KOPT-K1 (cell line): ENCODE results near the gene PADI6.

Source experiments
- H3K27ac ChIP-seq: fragments of 200-600 bp; sonication (generic); 2 replicates; pipeline ENCODE4 v1.5.1; 2016; ENCODE audit warnings: antibody characterized with exemption, mild to moderate bottlenecking, low read depth, low read length; ENCODE audit not compliant: poor library complexity, severe bottlenecking
- H3K36me3 ChIP-seq: fragments of 200-600 bp; sonication (generic); 2 replicates; pipeline ENCODE4 v1.5.1; 2017; ENCODE audit warnings: antibody characterized with exemption, mild to moderate bottlenecking, low read length, moderate library complexity; ENCODE audit not compliant: insufficient read depth
- H3K9me3 ChIP-seq: fragments of 200-600 bp; sonication (generic); 2 replicates; pipeline ENCODE4 v1.5.1; 2017; ENCODE audit warnings: antibody characterized with exemption, low read length, mild to moderate bottlenecking; ENCODE audit not compliant: insufficient read depth, poor library complexity, severe bottlenecking

The PADI6 gene

DNA sequence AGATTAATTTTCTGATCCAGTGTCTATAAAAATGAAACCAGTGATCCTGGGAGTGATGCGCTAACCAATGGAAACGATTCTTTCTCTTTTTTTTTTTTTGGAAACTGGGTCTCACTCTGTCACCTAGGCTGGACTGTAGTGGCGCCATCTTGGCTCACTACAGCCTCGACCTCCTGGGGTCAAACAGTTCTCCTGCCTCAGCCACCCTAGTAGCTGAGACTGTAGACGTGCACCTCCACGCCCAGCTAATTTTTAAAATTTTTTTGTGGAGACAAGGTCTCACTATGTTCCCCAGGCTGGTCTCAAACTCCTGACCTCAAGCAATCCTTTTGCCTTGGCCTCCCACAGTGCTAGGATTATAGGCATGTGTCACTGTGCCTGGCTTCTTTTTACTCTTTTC is 70.8 kb downstream of the PADI6 start:
- H3K9me3 ChIP-seq: no peaks in the 10 kb centered on the region
- H3K36me3 ChIP-seq: no peaks in the 10 kb centered on the region
- H3K27ac ChIP-seq: no peak overlapping the region

DNA sequence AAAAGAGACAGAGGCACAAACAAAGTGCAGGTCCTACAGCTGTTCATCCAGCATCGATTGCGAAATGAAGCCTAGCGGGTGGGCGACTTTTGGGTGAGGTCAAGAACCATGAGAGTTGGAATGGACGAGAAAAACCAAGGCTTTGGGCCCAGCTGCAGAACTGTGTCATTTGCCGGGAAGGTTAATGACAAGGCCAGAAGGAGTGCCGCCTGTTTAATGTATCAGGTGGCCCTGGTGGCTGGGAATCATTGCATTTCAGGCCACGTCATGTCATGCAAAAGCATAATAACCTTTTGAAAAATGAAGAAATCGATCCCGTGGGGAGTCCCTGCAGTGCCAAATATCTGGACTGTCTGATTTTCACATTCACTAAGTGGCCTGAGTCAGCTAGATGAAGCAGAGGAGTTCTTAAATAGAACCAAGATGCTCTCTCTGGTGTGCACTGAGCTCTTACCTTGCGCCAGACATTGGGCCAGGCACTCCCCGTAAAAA is 75.6 kb downstream of the PADI6 start:
- Histone ChIP-seq H3K36me3 (no peaks in the 10 kb centered on the region), H3K27ac (no peak overlapping the region), H3K9me3 (no peaks in the 10 kb centered on the region)
